ENCODE results near the gene KRT76.
"Not testable (repeated sequence)": the region's sequence is repeated elsewhere in the genome, so short reads cannot be mapped to it uniquely, and the experiment has no call there.

Gene KRT76

DNA sequence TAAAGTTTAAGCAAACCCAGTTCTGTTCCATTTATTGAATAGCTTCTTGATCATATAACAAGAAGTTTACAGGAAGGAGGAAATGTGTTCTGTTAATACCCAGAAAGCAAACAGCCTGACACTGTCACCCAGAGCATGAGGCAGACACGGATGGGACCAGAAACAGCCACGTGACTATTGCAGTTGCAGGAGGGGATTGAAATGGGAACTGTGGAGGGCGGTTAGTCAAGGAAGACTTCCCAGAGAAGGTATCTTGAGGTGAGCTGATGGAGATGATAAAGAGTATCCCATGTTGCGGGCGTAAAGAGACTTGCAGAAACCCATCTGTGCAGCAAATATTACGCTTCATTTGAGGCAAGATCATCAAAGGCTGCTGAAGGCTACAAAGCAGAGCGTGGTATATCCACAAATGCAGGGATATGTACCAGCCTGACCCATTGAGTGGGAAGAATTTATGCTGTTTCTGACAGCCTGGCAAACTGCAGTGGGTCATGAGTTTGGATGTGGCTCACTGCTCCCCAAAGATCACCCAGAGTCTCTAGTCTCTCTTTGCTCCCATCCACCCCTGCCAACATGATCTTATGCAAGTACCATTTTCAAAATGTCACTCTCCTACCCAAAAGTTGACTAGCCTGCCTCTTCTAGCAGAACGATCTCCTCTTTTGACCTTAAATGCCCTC is 20.7 kb downstream of the KRT76 start:
- no peak for DNase-seq

DNA sequence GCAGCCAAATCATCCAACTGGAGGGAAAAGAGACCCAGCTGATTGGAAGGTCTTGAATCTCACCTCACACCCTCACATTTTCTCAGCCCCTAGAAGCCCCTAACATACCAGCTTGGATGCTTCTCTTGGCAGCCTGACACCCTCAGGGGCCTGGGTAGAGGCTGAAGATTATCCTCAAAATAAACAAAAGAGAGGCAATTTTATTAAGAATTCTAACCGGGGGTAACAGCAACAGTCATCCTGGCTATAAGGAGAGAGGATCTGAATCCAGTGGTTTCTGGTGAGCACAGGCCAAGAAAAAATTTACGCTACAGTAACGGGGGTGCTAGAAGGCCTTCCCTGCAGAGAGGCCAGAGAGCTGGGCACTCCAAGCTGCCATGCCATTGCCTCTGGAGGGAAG is 21.6 kb downstream of the KRT76 start:
- no peak for DNase-seq

DNA sequence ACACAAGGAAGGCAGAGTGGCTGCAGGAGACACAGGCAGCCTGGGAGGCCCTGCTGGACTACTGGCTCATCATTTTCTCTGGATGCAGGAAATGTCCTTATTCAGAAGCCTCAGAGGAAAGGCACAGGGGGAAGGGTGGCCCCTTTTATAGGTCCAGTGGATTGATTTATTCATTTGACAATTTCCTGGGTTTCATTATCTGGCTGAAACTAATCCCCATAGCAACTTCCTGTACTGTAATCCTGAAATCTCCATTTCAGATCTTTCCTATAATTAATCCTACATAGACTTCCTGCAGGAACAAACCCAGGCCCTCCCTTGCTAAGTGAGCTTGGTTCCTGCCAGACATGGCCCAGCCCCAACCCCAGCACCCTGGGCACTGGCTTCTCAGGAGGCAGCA is 23.0 kb downstream of the KRT76 start:
- DNase-seq = no peak

DNA sequence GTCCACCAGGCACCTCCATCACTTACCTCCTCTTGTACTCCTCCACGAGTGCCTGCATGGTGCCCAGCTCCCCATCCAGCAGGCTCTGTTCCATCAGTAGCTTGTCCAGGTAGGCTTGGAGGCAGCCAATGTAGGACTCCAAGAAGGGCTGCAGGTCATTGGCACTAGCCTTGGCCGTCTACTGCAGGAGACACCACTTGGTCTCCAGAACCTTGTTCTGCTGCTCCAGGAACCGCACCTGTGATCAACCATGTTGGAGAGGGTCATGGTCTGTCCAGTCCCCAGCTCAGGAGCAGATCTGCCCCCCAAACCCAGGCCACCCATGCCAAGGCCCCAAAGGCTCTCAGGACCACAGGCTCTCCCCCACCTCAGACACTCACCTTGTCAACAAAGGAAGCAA is 23.9 kb downstream of the KRT76 start:
- DNase-seq = no peak

DNA sequence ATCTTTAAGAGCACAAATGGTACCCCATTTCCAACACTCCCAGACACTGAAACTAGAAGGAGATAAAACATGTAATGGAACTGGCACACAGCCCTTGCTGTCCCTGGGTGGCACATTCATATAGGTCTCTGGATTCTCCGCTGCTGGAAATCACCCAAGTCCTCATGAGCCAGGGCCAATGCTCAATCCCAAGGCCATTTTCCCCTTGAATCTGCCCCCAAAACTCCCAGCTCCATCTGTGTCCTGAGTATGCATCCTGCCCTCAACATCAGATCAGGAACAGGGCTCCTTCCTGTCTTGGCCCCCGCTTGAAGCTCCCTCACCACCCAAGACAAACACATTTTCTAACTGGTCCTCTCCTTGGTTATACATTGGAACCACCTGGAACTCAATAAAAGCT is 24.6 kb downstream of the KRT76 start:
- DNase-seq = no peak

DNA sequence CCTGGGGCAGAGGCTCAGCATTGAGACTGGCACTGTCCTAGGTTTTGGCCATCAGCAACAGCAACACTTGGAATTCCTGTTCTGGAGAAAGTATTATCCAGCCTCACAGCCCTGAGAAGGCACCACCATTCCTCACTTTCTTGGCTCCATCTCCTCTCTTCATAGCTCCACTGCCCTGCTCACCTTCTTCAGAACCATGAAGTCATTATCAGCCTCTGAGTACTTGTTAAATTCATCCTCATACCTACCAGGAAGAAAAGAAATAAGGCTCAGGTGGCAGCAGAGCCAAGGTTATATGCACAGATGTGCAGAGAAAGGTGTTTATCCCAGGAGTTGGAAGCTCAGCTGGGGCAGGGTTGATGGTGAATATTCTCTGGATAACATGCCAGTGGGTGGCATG is 25.4 kb downstream of the KRT76 start:
- DNase-seq = no peak

DNA sequence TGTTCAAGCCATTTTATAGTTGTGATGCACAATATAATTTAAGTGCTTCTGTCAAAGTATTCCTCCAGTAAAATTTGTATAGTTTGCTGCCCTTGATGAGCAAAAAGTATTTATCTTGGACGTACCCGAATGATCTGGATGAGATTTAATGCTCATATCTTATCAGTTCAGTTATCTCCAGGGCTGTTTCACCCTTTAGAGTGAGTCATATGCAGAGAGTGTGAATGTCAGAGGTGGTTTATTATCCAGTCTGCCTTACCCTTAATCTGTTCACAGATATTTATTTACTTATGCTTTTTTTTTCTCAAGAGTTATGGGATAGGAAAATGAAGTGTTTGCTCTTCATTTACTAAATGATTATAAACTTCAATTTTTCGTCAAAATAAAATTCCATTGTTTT is 26.6 kb downstream of the KRT76 start:
- DNase-seq = not testable (repeated sequence)

DNA sequence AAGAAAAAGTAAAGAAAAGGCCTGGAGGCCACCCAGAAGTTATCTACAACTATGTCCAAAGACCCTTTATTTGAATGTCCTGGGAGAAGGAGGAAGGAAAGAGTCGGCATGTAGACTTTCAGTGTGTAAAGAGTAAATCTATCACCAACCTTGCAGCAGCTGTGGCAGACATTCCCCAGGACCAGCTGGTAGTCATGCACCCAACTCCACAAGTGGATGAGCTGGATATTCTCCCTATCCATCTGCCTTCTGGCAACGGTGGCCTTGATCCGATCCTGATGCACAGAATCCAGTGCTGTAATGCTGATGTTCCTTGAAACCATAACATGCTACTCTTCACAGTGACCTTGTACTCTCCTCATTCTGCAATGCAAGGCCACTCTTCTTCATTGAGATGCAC is 27.3 kb downstream of the KRT76 start:
- DNase-seq = no peak

DNA sequence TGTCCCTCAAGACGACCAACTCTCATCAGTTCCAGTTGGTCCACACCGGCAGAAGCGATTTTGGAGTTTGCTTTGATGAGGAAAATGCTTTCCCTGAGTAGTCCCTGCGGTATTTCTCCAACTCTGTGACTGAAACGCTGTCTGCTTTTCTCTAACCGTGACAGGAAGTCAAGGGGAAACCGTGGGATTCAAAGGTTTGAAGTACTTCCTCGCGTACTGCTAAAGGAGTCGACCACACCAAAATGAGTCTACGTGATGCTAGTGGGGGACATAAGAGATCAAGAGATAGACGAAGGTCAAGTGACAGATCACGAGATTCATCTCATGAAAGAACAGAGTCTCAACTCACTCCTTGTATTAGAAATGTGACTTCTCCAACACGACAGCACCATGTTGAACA is 28.6 kb downstream of the KRT76 start:
- DNase-seq = no peak

DNA sequence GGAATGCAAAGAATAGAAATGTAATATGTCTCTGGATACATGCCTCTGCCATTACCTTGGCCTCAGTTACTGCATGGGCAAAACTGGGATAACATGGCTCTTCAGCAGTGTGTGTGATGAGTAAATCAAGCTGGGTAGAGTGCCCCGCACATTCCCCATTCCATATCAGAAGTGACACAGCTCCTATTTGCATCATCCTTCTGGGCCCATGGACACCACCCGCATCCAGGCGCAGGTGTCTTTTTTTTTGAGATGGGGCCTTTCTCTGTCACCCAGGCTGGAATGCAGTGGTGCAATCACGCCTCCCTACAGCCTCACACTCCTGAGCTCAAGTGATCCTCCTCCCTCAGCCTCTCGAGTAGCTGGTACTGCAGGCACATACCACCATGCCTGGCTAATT is 31.6 kb downstream of the KRT76 start:
- DNase-seq = no peak

DNA sequence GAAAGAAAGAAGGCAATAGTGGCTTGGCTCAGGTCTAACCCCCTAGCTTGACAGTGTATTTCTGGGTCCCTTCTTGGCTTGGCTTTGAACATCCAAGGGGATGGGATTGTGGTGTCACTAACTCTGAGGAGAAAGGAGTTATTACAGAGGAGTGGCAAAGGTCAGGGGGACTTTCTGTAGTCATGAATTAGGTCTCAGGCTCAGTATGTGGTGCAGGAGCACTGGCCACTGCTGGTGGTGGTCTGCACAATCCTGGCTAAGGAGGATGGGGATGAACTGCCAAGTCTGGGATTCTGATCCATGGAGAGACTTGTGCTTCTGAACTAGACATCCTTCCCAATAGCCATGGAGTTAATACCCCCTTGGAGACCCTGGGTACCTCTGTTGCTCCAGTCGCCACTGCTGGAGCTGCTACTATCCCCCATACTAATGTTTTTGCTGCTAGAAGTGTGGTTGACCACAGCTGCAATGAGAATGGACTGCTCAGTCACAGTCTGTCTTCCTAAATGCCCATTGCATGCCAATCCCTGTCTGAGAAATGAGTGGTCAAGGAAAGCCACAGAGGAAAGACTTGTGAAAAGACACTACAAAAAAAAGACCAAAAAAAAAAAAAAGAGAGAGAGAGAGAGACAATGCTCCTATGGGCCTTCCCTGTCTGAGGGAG is 32.5 kb downstream of the KRT76 start:
- no peak for DNase-seq

DNA sequence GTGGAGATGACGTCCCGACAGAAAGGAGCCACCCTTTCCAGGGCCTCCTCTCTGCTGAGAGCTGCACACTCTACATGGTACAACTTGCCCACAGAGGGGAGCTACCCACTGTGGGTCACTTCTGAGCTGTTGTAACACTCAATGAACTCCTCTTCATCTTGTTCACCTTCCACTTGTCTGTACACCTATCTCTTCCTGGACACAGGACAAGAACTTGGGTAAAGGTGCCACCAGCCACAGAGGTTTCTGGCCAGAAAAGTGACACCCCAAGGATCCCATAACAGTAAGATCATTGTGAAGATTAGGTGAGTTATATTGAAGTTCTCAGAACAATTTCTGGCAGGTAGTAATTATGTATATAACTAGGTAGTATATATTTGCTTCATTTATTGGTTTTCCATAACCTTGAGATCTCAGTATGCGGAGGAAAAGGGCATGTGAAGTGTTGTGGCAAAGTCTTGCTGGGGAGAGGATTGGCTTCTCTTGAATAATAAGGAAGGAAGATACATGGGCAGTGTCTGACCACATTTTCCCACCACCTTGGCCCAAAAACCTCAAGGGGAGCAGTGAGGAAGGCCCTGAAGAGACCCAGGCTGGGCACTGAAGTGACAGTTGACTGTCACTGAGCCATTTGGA is 34.2 kb downstream of the KRT76 start:
- no peak for DNase-seq

DNA sequence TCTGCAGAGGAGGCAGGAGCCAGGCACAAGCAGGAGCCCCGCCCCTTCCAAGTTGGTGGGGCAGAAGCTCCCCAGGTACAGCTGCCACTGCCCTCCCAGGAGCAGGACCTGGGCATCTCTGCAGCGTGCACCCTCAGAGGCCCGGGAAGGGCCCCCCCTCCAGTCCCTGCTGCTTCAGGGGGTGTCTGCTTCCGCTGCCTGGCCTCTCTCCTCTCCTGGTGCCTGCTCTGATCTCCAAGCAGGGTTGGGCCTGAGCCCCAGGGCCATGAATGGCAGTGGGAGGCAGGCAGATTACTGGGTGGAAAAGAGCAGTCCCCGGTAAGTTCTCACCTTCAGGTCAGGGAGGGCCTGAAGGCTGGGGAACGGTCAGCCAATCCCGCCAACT is 35.0 kb downstream of the KRT76 start:
- no peak for DNase-seq

DNA sequence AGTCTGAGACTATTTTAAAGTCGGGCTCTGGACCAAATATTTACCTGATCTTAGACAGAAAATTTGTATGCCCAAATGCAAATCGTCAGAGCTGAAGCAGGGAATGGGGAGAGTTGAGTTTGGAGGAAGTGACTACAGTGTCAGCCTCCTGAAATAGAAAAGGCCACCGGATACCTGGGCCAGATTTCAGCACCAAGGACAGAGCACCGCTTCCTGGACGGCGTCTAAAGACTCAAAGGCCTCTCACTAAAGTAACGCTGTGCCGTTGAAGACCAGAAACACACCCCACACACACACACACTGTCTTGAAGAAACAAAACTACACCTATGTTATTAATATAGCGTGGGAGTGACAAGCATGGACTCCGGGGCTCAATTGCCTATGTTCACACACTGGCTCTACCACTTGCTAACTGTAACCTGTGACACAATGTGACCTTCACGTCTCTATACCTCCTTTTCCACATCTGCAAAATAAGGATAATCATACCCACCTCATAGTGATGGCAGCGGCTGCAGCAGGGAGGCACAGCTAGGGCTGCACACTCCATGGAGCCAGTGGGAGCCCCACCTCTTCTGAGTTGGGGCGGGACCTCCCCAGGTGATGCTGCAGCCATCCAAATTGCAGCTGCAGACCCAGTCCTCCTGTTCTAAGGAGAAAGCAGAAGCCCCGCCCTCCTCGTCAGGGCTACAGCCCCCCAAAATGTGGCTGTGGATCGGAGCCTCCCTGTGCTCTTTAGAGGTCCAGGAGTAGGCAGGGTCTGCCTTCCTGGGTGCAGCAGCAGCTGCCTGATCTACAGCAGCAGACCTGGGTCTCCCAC is 35.6 kb downstream of the KRT76 start:
- no peak for DNase-seq

DNA sequence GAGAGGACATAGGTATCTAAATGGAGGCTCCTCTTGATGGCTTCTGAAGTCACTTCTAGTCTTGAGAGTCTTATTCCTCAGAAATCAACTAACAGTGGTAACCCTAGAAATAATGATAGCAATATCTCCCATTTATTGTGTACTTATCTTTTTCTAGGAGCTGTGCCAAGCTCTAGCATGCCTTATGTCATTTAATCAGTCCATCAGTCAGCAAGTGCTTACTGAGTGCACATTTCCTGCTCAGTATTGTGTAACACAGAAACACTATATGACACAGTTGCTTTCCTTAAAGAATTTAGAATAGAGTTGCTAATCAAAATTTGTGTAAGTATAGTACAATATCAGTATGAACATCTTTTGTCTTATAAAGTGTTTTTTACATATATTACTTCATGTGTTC is 36.6 kb downstream of the KRT76 start:
- no peak for DNase-seq

DNA sequence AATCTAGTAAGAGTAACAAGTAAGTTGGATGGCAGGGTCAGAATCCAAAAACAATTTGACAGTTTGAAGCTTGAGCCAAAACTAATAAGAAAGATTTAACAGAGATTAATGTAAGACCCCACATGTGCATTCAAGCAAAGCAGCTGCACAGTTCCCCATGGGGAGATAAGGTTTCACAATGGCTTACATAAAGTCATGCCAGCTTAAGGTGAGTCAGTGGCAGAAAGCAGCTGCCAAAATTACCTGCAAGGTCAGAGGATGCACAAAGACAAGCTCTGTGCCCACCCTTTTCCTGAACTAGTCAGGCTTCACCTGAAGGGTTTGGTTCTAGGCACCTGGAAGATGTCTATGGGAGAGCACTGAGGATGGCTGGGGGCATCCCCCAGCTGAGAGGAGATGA is 37.2 kb downstream of the KRT76 start:
- DNase-seq = no peak

DNA sequence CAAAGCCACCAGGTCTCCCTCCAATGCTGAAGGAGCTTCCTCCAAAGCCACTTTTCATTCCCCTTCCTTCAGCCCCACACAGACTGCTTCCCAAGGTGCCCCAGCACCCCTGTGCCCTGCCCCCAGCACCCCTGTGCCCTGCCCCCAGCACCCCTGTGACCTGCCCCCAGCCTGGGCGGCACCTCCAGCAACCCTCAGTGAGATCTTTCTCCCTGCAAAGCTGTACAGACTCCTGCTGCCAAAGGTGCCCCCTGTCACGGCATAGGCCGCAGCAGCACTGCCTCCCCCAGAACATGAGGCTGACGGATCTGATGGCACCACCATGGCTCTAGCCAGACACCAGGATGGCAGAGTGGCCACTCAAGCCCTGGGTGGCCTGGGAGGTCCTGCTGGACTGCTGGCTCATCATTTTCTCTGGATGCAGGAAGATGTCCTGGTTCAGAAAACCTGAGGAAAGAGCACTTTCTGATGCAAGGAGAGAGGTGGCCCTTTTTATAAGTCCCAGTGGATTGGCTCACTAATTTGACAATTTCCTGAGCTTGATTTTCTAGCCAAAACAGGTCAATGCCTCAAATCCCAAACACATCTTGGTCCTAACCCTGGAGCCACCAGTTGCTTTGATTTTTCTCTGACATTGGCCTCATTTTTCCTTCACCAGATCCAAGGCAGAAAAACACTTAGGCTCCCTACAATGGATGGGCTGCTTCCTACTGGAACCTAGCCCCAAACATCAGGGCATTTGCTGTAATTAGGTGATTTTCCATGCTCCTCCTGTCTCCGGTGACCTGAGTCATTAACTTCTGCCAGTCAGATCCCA is 41.1 kb downstream of the KRT76 start:
- DNase-seq = no peak

DNA sequence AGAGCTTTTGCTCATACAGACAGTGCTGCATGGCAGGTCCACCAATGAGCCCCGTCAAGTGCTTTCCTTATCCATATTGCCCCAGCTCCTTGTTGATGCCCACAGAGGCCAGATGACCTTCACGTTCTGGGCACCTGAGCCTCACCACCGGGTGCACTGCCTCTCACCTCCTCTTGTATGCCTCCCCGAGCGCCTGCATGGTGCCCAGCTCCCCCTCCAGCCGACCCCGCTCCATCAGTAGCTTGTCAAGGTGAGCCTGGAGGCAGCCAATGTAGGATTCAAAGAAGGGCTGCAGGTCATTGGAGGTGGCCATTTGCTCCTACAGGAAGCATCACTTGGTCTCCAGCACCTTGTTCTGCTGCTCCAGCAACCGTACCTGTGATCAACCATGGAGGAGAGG is 42.0 kb downstream of the KRT76 start:
- no peak for DNase-seq

DNA sequence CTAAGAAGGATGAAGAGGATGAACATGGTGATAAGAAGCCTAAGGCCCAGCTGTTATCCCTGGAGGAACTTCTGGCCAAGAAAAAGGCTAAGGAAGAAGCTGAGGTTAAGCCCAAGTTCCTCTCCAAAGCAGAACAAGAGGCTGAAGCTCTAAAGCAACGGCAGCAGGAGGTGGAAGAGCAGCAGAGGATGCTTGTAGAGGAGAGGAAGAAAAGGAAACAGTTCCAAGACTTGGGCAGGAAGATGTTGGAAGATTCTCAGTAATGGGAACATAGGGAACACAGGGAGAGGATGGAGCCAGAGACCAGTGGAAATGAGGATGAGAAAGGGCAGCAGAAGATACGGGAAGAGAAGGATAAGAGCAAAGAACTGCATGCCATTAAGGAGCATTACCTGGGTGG is 46.4 kb downstream of the KRT76 start:
- no peak for DNase-seq

DNA sequence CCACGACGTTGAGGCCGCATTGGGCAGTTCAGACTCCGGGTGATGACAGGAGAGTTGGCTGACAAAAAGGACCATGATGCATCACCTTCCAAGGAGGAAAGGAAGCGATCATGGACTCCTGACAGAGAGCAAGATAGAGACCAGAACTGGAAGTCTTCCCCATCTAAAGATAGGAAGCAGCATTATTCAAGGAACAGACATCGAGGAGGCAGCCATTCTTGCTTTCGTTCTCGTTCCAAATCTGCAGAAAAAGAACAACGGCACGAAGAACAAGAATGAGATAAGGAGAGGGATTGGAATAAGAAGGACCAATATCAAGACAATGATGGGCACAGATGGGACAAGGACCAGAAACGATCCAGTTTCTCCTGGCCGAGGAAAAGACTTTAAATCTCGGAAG is 46.8 kb downstream of the KRT76 start:
- DNase-seq = no peak

DNA sequence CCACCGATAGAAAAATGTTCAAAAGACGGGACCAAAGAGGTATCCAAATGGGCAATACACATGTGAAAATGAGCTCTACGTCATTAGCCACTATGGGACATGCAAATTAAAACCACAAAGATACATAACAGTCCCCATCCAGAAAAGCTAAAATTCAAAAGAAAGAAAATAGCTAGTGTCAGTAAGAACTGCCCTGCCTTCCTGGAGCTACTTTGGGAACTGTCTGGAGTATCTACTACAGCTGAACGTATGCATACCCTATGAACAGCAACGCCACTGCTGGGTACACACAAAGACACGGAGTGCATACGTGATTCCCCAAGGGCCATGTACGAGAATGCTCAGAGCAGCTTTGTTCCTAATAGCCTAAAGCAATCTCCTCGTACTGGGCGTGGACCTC is 48.0 kb downstream of the KRT76 start:
- DNase-seq = no peak

DNA sequence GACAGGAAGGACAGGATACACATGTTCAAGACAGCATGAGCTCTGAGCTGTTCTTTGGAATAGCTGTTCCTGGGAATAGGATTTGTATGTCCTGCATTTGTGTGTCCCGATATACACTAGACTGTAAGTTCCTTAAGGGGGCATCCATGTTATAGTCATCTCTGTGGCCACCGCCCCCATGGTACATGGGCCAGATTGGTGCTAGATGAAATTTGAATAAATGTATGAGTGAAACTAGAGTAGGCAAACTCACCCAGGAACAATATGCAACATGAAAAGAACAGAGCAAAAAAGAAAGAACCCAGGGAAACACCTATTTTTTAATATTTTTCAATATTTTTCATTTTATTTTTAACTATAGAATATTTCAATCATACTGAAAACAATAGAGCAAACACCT is 48.8 kb downstream of the KRT76 start:
- no peak for DNase-seq

DNA sequence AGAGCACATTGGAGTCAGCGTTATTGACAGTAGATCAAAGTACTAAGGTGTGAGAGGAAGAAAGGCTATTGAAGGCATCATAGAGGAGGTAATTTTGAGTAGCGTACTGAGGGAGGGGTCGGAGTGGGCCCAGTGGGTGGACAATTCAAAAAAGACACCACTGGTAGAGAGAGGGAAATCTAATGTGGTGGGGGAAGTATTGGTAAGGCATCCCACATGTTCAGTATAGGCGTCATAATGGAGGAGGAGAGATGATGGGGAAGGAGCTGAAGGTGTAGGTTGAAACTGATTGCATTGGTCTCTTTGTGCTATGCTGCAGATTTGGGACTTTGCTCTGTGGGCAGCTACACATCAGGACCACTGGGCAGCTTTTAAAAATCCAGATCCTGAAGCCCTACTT is 50.1 kb downstream of the KRT76 start:
- DNase-seq = no peak
